Fibroblast of skin of back (primary cell): Measurements from ENCODE around the gene UMPS. TPM values are rescaled to one million over a fixed set of nuclear protein-coding genes. Genes with fewer than 3 reads are reported as not detected.
"Not testable (repeated sequence)": the region's sequence is repeated elsewhere in the genome, so short reads cannot be mapped to it uniquely, and the experiment has no call there.

Experiments used
- DNase-seq: peaks from one replicate; pipeline ENCODE4 v3.0.0-alpha.2; 2013
- polyA plus RNA-seq, 2 experiments: library from polyadenylated mRNA; unstranded; fragments of 120-200 nt; gene quantifications; one replicate each; pipeline ENCODE4 v1.2.1, GENCODE V29; 2013; ENCODE audit not compliant: insufficient read length in 2 of 2

UMPS gene
- 30.3 TPM for polyA plus RNA-seq (2013, experiment 1 of 2; ENCODE audit: insufficient read length)
- 21.2 TPM for polyA plus RNA-seq (2013, experiment 2 of 2; ENCODE audit: insufficient read length)

GRCh38 chr3:124730129-124730940 lies at the start of gene UMPS:
UMPS (plus strand) TSS chr3:124730452; CDS start chr3:124730472, 20 bp downstream.
- peak; percentile 81 for DNase-seq

DNA sequence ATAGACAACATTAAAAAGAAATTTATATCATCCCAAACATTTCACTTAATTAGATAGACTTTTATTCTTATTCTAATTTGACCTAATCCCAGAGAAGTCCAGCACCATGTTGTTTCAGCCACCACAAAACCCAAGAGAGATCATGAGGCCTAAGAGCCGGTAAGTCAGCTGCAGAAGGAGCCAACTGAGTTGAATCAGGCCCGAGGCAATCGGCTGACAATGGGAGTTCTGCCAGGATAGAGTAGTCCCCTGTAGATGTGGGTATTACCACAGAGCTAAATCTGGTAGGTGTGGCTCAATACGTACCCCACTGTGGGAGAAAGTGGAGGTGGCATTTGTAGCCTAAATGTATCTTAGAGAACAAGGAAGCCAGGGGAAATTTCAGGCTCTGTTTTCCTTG lies 49.7 kb upstream of the UMPS start:
- DNase-seq = no peak

GRCh38 chr3:124682263-124682662 lies 48.0 kb upstream of the UMPS start:
- DNase-seq = no peak

DNA sequence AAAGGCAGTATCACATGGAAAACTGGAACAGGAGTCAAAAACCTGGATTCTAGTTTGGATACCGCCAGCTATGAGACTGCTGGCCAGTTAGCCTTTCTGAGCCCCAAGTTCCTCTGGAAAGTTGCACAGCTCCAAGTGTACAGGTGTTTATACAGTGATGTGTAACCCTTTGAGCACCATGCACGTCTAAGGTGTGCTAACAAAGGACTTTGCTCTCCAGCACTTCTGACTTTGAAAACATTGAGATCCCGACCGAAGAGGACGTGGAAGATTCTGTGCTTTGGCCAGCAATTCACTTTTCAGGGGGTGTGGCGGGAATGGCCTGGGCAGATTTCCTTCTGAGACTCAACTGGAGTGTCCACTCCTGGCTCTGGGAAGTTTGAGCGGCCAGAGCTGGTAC lies 45.8 kb upstream of the UMPS start:
- no peak for DNase-seq

- DNase-seq = peak; percentile 44
These were observed 45.2 kb upstream of the UMPS start for GRCh38 chr3:124685067-124685466.

GRCh38 chr3:124685481-124685880 lies 44.8 kb upstream of the UMPS start:
- DNase-seq = peak; percentile 40

- no peak for DNase-seq
These were observed 44.1 kb upstream of the UMPS start for GRCh38 chr3:124686028-124686670.

GRCh38 chr3:124688581-124689454 lies 41.4 kb upstream of the UMPS start:
- peak; percentile 79 for DNase-seq

DNA sequence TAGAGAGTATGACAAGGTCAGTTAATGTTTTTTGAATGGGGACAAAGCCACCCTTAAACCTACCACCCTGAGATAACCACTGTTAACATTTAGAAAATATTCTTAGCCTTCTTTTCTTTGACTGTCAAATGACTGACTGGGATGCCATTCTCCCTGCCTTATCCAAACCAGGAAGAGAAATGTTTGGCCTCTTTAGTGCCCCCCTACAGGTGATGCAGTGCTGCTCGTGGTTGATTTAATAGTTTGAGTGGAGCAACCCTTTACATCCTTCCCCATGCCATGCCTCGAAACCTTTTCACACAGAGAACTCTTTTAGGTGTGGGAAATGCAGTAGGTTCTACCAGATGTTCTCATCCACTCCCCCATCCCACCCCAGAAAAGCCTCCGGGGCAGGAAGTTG lies 38.7 kb upstream of the UMPS start:
- DNase-seq = no peak

GRCh38 chr3:124694486-124694885 lies 35.8 kb upstream of the UMPS start:
- DNase-seq = no peak

GRCh38 chr3:124695369-124695768 lies 34.9 kb upstream of the UMPS start:
- DNase-seq = no peak

DNA sequence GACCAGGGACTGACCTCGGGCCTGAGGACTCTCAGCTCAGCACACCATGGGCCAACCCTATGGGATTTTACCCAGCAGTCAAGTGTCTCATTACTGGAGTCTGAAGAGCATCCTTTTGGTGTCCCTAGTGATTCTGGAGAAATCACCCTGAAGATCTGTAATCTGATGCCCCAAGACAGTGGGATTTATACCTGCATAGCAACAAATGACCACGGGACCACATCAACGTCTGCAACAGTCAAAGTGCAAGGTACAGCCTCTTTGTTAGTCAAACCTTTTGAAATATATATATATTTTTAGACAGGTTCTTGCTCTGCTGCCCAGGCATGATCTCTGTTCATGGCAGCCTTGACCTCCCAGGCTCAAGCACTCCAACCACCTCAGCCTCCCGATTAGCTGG lies 34.2 kb upstream of the UMPS start:
- DNase-seq = no peak

GRCh38 chr3:124697302-124697701 lies 33.0 kb upstream of the UMPS start:
- no peak for DNase-seq

GRCh38 chr3:124698030-124698770 lies 32.1 kb upstream of the UMPS start:
- no peak for DNase-seq

- DNase-seq = no peak
These were observed 31.2 kb upstream of the UMPS start for GRCh38 chr3:124699051-124699450.

GRCh38 chr3:124699686-124700396 lies 30.4 kb upstream of the UMPS start:
- peak; percentile 15 for DNase-seq

DNA sequence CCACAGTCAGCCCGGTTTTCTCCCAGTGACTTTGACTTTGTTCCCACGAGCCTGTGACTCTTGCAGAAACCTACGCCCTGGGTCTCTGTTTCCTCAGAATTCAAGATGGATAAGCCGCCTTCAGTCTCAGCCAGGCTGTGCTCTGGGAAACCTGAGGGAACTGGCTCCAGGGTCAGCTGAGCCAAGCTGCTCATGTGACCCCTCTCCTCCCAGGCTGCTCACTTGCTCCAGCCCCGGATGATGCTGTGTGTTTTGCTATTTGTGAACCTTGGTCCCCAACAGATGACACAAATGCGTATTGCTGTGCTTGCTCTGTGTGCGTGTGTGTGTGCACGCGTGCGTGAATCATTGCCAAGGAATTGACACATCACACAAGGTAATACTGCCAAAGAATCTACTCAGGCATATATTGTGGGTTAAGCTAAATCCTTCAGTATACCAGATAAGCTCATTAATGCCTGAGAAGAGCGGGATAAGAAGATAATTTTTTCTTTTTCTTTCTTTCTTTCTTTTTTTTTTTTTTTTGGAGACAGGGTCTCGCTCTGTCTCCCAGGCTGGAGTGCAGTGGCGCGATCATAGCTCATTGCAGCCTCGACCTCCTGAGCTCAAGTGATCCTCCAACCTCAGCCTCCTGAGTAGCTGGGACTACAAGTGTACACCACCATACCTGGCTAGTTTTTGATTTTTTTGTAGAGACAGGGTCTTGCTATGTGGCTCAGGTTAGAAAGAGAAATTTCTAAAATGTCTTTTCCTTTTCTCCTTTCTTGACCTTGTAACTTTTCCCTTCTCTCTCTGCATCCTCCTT lies 29.2 kb upstream of the UMPS start:
- DNase-seq = peak; percentile 71

GRCh38 chr3:124701687-124702086 lies 28.6 kb upstream of the UMPS start:
- peak; percentile 93 for DNase-seq

DNA sequence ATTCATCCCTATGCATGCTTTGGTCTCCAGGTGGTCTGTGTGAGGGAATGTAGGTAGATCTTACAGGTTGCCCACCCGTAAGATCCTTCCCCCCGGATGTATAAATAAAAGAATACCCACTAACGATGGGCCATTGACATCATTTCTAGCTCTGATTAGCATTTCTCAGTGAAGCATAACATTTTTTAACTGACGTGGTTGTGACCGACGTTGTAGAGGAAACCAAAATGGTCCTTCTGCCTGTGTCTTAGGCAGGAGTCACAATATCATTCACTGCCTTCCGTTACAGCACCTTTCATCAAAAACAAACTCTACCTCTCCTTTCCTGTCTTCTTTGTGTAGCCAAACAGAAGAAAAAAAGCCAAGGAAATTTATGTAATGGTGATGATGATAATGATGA lies 27.3 kb upstream of the UMPS start:
- DNase-seq = no peak

- DNase-seq = no peak
These were observed 24.7 kb upstream of the UMPS start for GRCh38 chr3:124705552-124705951.

DNA sequence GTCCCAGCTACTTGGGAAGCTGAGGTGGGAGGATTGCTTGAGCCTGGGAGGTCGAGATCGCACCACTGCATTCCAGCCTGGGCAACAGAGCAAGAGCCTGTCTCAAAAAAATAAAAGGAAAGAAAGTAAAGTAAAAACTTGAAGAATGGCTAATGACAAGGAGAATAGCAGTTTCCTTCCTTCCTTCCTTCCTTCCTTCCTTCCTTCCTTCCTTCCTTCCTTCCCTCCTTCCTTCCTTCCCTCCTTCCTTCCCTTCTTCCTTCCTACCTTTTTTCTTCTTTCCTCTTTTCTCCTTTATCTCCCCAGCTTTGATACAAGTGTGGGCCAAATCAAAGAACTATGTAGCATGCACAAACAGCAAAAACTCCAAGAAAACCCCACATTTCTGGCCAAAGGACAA lies 23.0 kb upstream of the UMPS start:
- DNase-seq = not testable (repeated sequence)
